MM.1S (cell line): Measurements from ENCODE around the gene HEPACAM2.
A peak's percentile ranks its signal among the peaks of the same experiment; 100 is the strongest.

ENCODE experiments used
- CTCF ChIP-seq: fragments of 300-600 bp; sonication (generic); IDR thresholded peaks from 2 replicates; pipeline ENCODE4 v1.5.1; 2016; ENCODE audit warnings: antibody characterized with exemption, low read length, mixed read lengths
- EZH2phosphoT487 ChIP-seq: fragments of 300-600 bp; sonication (generic); IDR thresholded peaks from 2 replicates; pipeline ENCODE4 v1.6.1; 2018; ENCODE audit warnings: antibody characterized with exemption, low read length

- TF ChIP-seq CTCF (peak; percentile 25), EZH2phosphoT487 (no peak)
Measured at GRCh38 chr7:93178213-93178612, 48.1 kb downstream of the HEPACAM2 start.
